Choroid plexus epithelial cell (primary cell): ENCODE data around the gene TANC1.

Experiments
- DNase-seq: peaks from one replicate; pipeline ENCODE4 v3.0.0-alpha.2; 2010; ENCODE audit warnings: low read depth
- H3K4me3 ChIP-seq: 2 replicates; pipeline ENCODE4 v1.5.1; 2011; ENCODE audit warnings: low read depth, mild to moderate bottlenecking, control low read depth, low read length, moderate library complexity
- CTCF ChIP-seq: conservative IDR thresholded peaks from 2 replicates; pipeline ENCODE4 v1.5.1; 2011; ENCODE audit warnings: low read depth, mild to moderate bottlenecking, control low read depth, inconsistent platforms, low read length, moderate library complexity

Gene TANC1

GRCh38 chr2:159179096-159179495 is 210.7 kb downstream of the TANC1 start:
- DNase-seq = no peak
- TF ChIP-seq CTCF = no peak
- H3K4me3 ChIP-seq = no peak overlapping the region

GRCh38 chr2:159179696-159180095 is 211.3 kb downstream of the TANC1 start:
- DNase-seq = no peak
- no peak overlapping the region for H3K4me3 ChIP-seq
- TF ChIP-seq CTCF = no peak

- no peak overlapping the region for H3K4me3 ChIP-seq
- no peak for TF ChIP-seq CTCF
- no peak for DNase-seq
Measured at GRCh38 chr2:159183346-159183745, 214.9 kb downstream of the TANC1 start.

- TF ChIP-seq CTCF = peak; percentile 67
- H3K4me3 ChIP-seq = no peak overlapping the region
- DNase-seq = peak; percentile 62
Measured at GRCh38 chr2:159185401-159186130, 217.1 kb downstream of the TANC1 start.

GRCh38 chr2:159186462-159186861 is 218.0 kb downstream of the TANC1 start:
- no peak overlapping the region for H3K4me3 ChIP-seq
- no peak for TF ChIP-seq CTCF
- DNase-seq = no peak

GRCh38 chr2:159187106-159187505 is 218.7 kb downstream of the TANC1 start:
- DNase-seq = peak; percentile 33
- no peak overlapping the region for H3K4me3 ChIP-seq
- no peak for TF ChIP-seq CTCF

GRCh38 chr2:159188449-159188848 is 220.0 kb downstream of the TANC1 start:
- no peak for DNase-seq
- TF ChIP-seq CTCF = no peak
- no peak overlapping the region for H3K4me3 ChIP-seq
